ENCODE measurements around the gene KCNK10.

DNA sequence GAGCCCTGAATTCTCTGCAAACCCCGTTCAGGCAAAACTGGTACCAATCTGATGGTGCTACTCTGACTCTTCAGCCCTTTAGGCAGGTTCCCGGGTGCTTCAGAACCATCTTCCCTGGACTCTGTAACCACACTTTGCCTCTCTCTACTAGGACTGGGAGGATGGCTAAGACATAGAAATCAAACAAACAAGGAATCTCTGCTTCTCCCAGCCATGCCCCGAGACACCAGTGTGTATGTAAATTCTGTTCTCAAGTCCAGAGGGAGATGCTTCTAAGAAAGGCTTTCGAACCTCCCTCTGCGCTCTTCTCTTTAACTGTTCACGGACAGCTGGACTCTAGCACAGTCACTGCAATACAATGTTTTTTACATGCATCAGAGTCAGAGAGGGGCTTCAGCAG is 1.9 kb upstream of the KCNK10 start:
- no peak for TF ChIP-seq JAZF1 (CRISPR knock-in tag; IDR thresholded peaks at IDR 0.05)
- TF ChIP-seq PRDM15 (CRISPR knock-in tag; IDR thresholded peaks at IDR 0.05) = no peak
- no peak for TF ChIP-seq CTCF (IDR thresholded peaks at IDR 0.05)
- no peak for TF ChIP-seq MAX (CRISPR knock-in tag; IDR thresholded peaks at IDR 0.05)
- no peak for TF ChIP-seq SMAD4 (CRISPR knock-in tag; IDR thresholded peaks at IDR 0.05)
- no peak for TF ChIP-seq ATF1 (CRISPR knock-in tag; IDR thresholded peaks at IDR 0.05)
- TF ChIP-seq ZNF423 (CRISPR knock-in tag; IDR thresholded peaks at IDR 0.05) = no peak
- TF ChIP-seq, protein P1, sequence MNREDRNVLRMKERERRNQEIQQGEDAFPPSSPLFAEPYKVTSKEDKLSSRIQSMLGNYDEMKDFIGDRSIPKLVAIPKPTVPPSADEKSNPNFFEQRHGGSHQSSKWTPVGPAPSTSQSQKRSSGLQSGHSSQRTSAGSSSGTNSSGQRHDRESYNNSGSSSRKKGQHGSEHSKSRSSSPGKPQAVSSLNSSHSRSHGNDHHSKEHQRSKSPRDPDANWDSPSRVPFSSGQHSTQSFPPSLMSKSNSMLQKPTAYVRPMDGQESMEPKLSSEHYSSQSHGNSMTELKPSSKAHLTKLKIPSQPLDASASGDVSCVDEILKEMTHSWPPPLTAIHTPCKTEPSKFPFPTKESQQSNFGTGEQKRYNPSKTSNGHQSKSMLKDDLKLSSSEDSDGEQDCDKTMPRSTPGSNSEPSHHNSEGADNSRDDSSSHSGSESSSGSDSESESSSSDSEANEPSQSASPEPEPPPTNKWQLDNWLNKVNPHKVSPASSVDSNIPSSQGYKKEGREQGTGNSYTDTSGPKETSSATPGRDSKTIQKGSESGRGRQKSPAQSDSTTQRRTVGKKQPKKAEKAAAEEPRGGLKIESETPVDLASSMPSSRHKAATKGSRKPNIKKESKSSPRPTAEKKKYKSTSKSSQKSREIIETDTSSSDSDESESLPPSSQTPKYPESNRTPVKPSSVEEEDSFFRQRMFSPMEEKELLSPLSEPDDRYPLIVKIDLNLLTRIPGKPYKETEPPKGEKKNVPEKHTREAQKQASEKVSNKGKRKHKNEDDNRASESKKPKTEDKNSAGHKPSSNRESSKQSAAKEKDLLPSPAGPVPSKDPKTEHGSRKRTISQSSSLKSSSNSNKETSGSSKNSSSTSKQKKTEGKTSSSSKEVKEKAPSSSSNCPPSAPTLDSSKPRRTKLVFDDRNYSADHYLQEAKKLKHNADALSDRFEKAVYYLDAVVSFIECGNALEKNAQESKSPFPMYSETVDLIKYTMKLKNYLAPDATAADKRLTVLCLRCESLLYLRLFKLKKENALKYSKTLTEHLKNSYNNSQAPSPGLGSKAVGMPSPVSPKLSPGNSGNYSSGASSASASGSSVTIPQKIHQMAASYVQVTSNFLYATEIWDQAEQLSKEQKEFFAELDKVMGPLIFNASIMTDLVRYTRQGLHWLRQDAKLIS (CRISPR knock-in tag; IDR thresholded peaks at IDR 0.05; ENCODE audit: borderline replicate concordance) = no peak
- TF ChIP-seq ESRRA (CRISPR knock-in tag; IDR thresholded peaks at IDR 0.05; ENCODE audit: borderline replicate concordance) = no peak
- TF ChIP-seq, protein P2, sequence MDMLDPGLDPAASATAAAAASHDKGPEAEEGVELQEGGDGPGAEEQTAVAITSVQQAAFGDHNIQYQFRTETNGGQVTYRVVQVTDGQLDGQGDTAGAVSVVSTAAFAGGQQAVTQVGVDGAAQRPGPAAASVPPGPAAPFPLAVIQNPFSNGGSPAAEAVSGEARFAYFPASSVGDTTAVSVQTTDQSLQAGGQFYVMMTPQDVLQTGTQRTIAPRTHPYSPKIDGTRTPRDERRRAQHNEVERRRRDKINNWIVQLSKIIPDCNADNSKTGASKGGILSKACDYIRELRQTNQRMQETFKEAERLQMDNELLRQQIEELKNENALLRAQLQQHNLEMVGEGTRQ (CRISPR knock-in tag; IDR thresholded peaks at IDR 0.05) = no peak
- TF ChIP-seq ZNF317 (CRISPR knock-in tag; IDR thresholded peaks at IDR 0.05; ENCODE audit: borderline replicate concordance, low read depth) = no peak
- TF ChIP-seq ETV6 (CRISPR knock-in tag; IDR thresholded peaks at IDR 0.05) = no peak
- TF ChIP-seq GTF2I (CRISPR knock-in tag; conservative IDR thresholded peaks at IDR 0.05) = no peak
- TF ChIP-seq SP1 (CRISPR knock-in tag; conservative IDR thresholded peaks at IDR 0.05) = no peak
